SK-N-SH treated with all-trans-retinoic acid at 6 μM for 48 hours (cell line): ENCODE results near the gene TTLL1.

ENCODE experiments used
- ATAC-seq: fragments of 200-7000 bp; cut with Tn5 transposase; 3 replicates; pipeline ENCODE4 v1.9.1; 2020; ENCODE audit warnings: mild to moderate bottlenecking, moderate library complexity
- ARNTL ChIP-seq: fragments of 450-650 bp; formaldehyde crosslinking; IDR thresholded peaks from 2 replicates; pipeline ENCODE4 v1.5.0; 2020; ENCODE audit warnings: low read depth, mild to moderate bottlenecking, moderate library complexity, borderline replicate concordance
- BACH2 ChIP-seq: fragments of 250-450 bp; sonication (Bioruptor Pico); IDR thresholded peaks from 2 replicates; pipeline ENCODE4 v1.9.0; 2021; ENCODE audit warnings: mild to moderate bottlenecking, borderline replicate concordance
- CREB5 ChIP-seq: fragments of 250-450 bp; sonication (Bioruptor Pico); IDR thresholded peaks from 2 replicates; pipeline ENCODE4 v1.5.1; 2020; ENCODE audit warnings: low read depth, mild to moderate bottlenecking, moderate library complexity
- CSDC2 ChIP-seq: fragments of 250-450 bp; sonication (Bioruptor Pico); IDR thresholded peaks from 2 replicates; pipeline ENCODE4 v1.5.0; 2020; ENCODE audit warnings: mild to moderate bottlenecking, moderate library complexity
- ESRRG ChIP-seq: fragments of 250-450 bp; sonication (Bioruptor Pico); IDR thresholded peaks from 2 replicates; pipeline ENCODE4 v1.6.1; 2021; ENCODE audit warnings: mild to moderate bottlenecking
- GLIS3 ChIP-seq: fragments of 250-450 bp; sonication (Bioruptor Pico); IDR thresholded peaks from 2 replicates; pipeline ENCODE4 v1.5.0; 2020; ENCODE audit warnings: mild to moderate bottlenecking, moderate library complexity
- ISL1 ChIP-seq: fragments of 250-450 bp; sonication (Bioruptor Pico); IDR thresholded peaks from 2 replicates; pipeline ENCODE4 v2.1.2; 2022; ENCODE audit warnings: mild to moderate bottlenecking, moderate library complexity
- OSR1 ChIP-seq: fragments of 250-450 bp; sonication (Bioruptor Pico); IDR thresholded peaks from 2 replicates; pipeline ENCODE4 v1.8.0; 2022; ENCODE audit warnings: moderate library complexity, mild to moderate bottlenecking, inconsistent platforms
- PPARA ChIP-seq: fragments of 250-450 bp; sonication (Bioruptor Pico); IDR thresholded peaks from 2 replicates; pipeline ENCODE4 v1.5.0; 2020; ENCODE audit warnings: mild to moderate bottlenecking, borderline replicate concordance
- RARB ChIP-seq: fragments of 250-450 bp; sonication (Bioruptor Pico); IDR thresholded peaks from 2 replicates; pipeline ENCODE4 v1.8.0; 2021; ENCODE audit warnings: mild to moderate bottlenecking, moderate library complexity
- SNAI2 ChIP-seq: fragments of 250-450 bp; sonication (Bioruptor Pico); IDR thresholded peaks from 2 replicates; pipeline ENCODE4 v1.5.0; 2020; ENCODE audit warnings: mild to moderate bottlenecking, moderate library complexity
- TCF4 ChIP-seq: fragments of 250-450 bp; sonication (Bioruptor Pico); IDR thresholded peaks from 2 replicates; pipeline ENCODE4 v1.8.0; 2021; ENCODE audit warnings: mild to moderate bottlenecking, moderate library complexity, borderline replicate concordance
- TOX ChIP-seq: fragments of 250-450 bp; sonication (Bioruptor Pico); IDR thresholded peaks from 2 replicates; pipeline ENCODE4 v1.8.0; 2021; ENCODE audit warnings: mild to moderate bottlenecking, moderate library complexity, borderline replicate concordance
- ZC3H10 ChIP-seq: fragments of 250-450 bp; sonication (Bioruptor Pico); IDR thresholded peaks from 2 replicates; pipeline ENCODE4 v1.5.1; 2021; ENCODE audit warnings: mild to moderate bottlenecking, moderate library complexity
- ZFP3 ChIP-seq: fragments of 250-450 bp; sonication (Bioruptor Pico); IDR thresholded peaks from 2 replicates; pipeline ENCODE4 v1.5.0; 2020; ENCODE audit warnings: mild to moderate bottlenecking, moderate library complexity
- ZFP30 ChIP-seq: fragments of 450-650 bp; formaldehyde crosslinking; IDR thresholded peaks from 2 replicates; pipeline ENCODE4 v1.5.0; 2022; ENCODE audit warnings: mild to moderate bottlenecking, moderate library complexity
- ZNF565 ChIP-seq: fragments of 450-650 bp; formaldehyde crosslinking; conservative IDR thresholded peaks from 2 replicates; pipeline ENCODE4 v1.5.0; 2020; ENCODE audit warnings: low read depth, mild to moderate bottlenecking, moderate library complexity
- ZNF8 ChIP-seq: fragments of 450-650 bp; formaldehyde crosslinking; IDR thresholded peaks from 2 replicates; pipeline ENCODE4 v1.5.0; 2020; ENCODE audit warnings: mild to moderate bottlenecking, moderate library complexity
- TF ChIP-seq, protein P1 (sequence below): fragments of 250-450 bp; sonication (Bioruptor Pico); IDR thresholded peaks from 2 replicates; pipeline ENCODE4 v1.8.0; 2021; ENCODE audit warnings: low read depth, mild to moderate bottlenecking, moderate library complexity, borderline replicate concordance
- TF ChIP-seq, protein P2 (sequence below): fragments of 250-450 bp; sonication (Bioruptor Pico); IDR thresholded peaks from 2 replicates; pipeline ENCODE4 v1.5.0; 2020; ENCODE audit warnings: mild to moderate bottlenecking, moderate library complexity
- TF ChIP-seq, protein P3 (sequence below): fragments of 250-450 bp; sonication (Bioruptor Pico); IDR thresholded peaks from 2 replicates; pipeline ENCODE4 v1.8.0; 2020; ENCODE audit warnings: mild to moderate bottlenecking, moderate library complexity, borderline replicate concordance
- TF ChIP-seq, protein P4 (sequence below): fragments of 250-450 bp; sonication (Bioruptor Pico); IDR thresholded peaks from 2 replicates; pipeline ENCODE4 v1.5.1; 2021; ENCODE audit warnings: mild to moderate bottlenecking, moderate library complexity

The TTLL1 gene

DNA sequence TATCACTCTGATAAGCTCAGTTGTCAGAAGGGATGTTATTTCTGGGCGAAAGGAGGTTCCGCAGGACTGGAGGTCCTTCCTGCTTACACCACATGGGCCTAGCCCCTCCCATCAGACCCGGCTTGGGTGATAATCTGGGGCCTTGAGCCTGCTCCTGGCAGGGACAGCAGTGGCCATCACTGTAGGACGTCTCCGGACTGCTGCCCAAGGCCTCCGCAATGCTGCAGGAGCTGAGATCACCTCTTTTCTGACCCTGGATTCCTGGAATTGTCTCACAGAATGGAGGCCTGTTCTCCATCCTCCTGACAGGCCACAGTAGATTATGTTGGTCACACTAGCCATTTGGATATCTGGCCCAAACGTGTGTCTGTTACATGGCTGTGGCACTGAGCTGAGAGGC, 12.1 kb upstream of the TTLL1 start:
- TF ChIP-seq ZC3H10 (CRISPR knock-in tag), result no peak
- TF ChIP-seq TCF4, result no peak
- no peak for TF ChIP-seq ARNTL (CRISPR knock-in tag)
- TF ChIP-seq TOX (CRISPR knock-in tag), result no peak
- no peak for TF ChIP-seq PPARA (CRISPR knock-in tag)
- no peak for TF ChIP-seq ZFP3 (CRISPR knock-in tag)
- no peak for TF ChIP-seq SNAI2 (CRISPR knock-in tag)
- TF ChIP-seq ESRRG, result no peak
- no peak for TF ChIP-seq GLIS3 (CRISPR knock-in tag)
- TF ChIP-seq, protein P1, sequence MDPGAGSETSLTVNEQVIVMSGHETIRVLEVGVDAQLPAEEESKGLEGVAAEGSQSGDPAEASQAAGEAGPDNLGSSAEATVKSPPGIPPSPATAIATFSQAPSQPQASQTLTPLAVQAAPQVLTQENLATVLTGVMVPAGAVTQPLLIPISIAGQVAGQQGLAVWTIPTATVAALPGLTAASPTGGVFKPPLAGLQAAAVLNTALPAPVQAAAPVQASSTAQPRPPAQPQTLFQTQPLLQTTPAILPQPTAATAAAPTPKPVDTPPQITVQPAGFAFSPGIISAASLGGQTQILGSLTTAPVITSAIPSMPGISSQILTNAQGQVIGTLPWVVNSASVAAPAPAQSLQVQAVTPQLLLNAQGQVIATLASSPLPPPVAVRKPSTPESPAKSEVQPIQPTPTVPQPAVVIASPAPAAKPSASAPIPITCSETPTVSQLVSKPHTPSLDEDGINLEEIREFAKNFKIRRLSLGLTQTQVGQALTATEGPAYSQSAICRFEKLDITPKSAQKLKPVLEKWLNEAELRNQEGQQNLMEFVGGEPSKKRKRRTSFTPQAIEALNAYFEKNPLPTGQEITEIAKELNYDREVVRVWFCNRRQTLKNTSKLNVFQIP (CRISPR knock-in tag), result no peak
- no peak for TF ChIP-seq RARB
- TF ChIP-seq, protein P2, sequence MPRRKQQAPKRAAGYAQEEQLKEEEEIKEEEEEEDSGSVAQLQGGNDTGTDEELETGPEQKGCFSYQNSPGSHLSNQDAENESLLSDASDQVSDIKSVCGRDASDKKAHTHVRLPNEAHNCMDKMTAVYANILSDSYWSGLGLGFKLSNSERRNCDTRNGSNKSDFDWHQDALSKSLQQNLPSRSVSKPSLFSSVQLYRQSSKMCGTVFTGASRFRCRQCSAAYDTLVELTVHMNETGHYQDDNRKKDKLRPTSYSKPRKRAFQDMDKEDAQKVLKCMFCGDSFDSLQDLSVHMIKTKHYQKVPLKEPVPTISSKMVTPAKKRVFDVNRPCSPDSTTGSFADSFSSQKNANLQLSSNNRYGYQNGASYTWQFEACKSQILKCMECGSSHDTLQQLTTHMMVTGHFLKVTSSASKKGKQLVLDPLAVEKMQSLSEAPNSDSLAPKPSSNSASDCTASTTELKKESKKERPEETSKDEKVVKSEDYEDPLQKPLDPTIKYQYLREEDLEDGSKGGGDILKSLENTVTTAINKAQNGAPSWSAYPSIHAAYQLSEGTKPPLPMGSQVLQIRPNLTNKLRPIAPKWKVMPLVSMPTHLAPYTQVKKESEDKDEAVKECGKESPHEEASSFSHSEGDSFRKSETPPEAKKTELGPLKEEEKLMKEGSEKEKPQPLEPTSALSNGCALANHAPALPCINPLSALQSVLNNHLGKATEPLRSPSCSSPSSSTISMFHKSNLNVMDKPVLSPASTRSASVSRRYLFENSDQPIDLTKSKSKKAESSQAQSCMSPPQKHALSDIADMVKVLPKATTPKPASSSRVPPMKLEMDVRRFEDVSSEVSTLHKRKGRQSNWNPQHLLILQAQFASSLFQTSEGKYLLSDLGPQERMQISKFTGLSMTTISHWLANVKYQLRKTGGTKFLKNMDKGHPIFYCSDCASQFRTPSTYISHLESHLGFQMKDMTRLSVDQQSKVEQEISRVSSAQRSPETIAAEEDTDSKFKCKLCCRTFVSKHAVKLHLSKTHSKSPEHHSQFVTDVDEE (CRISPR knock-in tag), result no peak
- no peak for TF ChIP-seq CSDC2 (CRISPR knock-in tag)
- TF ChIP-seq, protein P3, sequence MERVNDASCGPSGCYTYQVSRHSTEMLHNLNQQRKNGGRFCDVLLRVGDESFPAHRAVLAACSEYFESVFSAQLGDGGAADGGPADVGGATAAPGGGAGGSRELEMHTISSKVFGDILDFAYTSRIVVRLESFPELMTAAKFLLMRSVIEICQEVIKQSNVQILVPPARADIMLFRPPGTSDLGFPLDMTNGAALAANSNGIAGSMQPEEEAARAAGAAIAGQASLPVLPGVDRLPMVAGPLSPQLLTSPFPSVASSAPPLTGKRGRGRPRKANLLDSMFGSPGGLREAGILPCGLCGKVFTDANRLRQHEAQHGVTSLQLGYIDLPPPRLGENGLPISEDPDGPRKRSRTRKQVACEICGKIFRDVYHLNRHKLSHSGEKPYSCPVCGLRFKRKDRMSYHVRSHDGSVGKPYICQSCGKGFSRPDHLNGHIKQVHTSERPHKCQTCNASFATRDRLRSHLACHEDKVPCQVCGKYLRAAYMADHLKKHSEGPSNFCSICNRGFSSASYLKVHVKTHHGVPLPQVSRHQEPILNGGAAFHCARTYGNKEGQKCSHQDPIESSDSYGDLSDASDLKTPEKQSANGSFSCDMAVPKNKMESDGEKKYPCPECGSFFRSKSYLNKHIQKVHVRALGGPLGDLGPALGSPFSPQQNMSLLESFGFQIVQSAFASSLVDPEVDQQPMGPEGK, result no peak
- TF ChIP-seq, protein P4, sequence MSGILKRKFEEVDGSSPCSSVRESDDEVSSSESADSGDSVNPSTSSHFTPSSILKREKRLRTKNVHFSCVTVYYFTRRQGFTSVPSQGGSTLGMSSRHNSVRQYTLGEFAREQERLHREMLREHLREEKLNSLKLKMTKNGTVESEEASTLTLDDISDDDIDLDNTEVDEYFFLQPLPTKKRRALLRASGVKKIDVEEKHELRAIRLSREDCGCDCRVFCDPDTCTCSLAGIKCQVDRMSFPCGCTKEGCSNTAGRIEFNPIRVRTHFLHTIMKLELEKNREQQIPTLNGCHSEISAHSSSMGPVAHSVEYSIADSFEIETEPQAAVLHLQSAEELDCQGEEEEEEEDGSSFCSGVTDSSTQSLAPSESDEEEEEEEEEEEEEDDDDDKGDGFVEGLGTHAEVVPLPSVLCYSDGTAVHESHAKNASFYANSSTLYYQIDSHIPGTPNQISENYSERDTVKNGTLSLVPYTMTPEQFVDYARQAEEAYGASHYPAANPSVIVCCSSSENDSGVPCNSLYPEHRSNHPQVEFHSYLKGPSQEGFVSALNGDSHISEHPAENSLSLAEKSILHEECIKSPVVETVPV (CRISPR knock-in tag), result no peak
- no peak for TF ChIP-seq ZNF565 (CRISPR knock-in tag)
- no peak for TF ChIP-seq CREB5
- TF ChIP-seq ISL1 (CRISPR knock-in tag), result no peak
- ATAC-seq, result no peak

DNA sequence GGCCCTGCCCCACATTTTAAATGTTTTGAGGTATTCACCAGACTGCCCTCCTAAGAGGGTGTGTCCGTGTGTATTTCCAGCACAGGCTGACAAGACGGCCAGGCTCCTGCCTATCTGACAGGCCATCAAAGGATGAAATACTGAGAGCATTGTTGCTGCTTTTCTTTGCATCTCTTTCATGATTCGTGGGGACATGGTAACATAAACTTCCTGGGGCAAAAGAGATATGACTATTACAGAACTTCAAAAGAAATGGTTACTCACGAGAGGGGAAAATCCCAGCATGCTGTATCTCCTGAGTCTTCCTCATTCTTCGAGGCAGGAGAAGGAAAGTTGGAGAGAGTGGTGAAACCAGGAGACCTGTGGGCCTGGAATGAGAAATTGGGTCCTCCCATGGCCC, 11.0 kb upstream of the TTLL1 start:
- no peak for TF ChIP-seq ZC3H10 (CRISPR knock-in tag)
- no peak for TF ChIP-seq TCF4
- no peak for TF ChIP-seq ISL1 (CRISPR knock-in tag)
- TF ChIP-seq ZNF565 (CRISPR knock-in tag), result no peak
- TF ChIP-seq RARB, result no peak
- no peak for TF ChIP-seq ZNF8
- TF ChIP-seq ARNTL (CRISPR knock-in tag), result no peak
- no peak for TF ChIP-seq ESRRG
- TF ChIP-seq, protein P3, result no peak
- TF ChIP-seq, protein P2 (CRISPR knock-in tag), result no peak
- no peak for TF ChIP-seq OSR1 (CRISPR knock-in tag)
- no peak for TF ChIP-seq TOX (CRISPR knock-in tag)
- no peak for TF ChIP-seq GLIS3 (CRISPR knock-in tag)
- TF ChIP-seq BACH2 (CRISPR knock-in tag), result no peak
- TF ChIP-seq ZFP3 (CRISPR knock-in tag), result no peak
- no peak for TF ChIP-seq PPARA (CRISPR knock-in tag)
- TF ChIP-seq ZFP30 (CRISPR knock-in tag), result no peak
- TF ChIP-seq, protein P1 (CRISPR knock-in tag), result no peak
- TF ChIP-seq, all 23 proteins: peak for 0
- ATAC-seq, result no peak
